ENCODE data around the gene JMJD7. TPM values are rescaled to one million over a fixed set of nuclear protein-coding genes. Genes with fewer than 3 reads are reported as not detected.

The JMJD7 gene
- total and polyA plus RNA-seq, 9 of the 15 experiments (the other 6 are each of a cell fraction or from before 2014, with no cell fraction given) = 1.2 to 13.9 (median 6.1) TPM

DNA sequence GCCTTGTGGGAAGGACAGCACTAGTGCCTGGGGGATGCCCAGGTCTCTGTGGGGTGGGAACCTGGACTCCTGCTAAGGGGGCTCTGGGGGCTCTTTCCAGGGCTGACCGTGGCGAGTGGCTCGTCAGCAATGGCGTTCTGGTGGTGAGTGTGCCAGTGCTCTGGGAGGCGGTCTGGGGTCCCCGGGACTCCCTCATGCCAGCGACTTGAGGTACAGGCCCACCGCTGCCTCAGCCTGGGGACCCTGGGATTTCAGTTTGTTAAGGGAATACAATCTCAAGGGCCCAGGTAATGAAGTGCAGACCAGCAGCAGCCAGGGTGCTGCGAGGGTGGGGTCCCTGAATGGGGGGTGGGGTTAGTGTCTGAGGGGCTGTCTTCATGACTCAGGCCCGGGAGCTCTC is 13.2 kb downstream of the JMJD7 start:
- FAIRE-seq (no peak), ATAC-seq (no peak), DNase-seq (ENCODE audit: extremely low read depth in 1 of 4, low spot score in 3 of 4) (no peak)
- Histone ChIP-seq H3K27ac (ENCODE audit: extremely low read depth, low read depth, low read length) (no peak overlapping the region), H3K36me3 (ENCODE audit: control insufficient read depth, insufficient read depth, low read length) (no peaks in the 10 kb centered on the region; the same call in 2 of the 3 replicates), H4K20me1 (replicated peaks; ENCODE audit: control insufficient read depth, insufficient read depth, low read length) (no peaks in the 10 kb centered on the region), H3K4me1 (replicated peaks in 1 of 2; ENCODE audit: control insufficient read depth in 2 of 2, insufficient read depth in 2 of 2, low read length in 2 of 2) (peaks cover 0 to 21% of the 10 kb centered on the region in 2 experiments; a peak in 2 of 5 replicates), H3K79me2 (ENCODE audit: control insufficient read depth, insufficient read depth, low read length) (no peaks in the 10 kb centered on the region), H3K9me1 (ENCODE audit: control insufficient read depth, insufficient read depth, low read length) (no peaks in the 10 kb centered on the region), H3K9me3 (replicated peaks; ENCODE audit: control insufficient read depth, insufficient read depth, low read depth, low read length) (no peaks in the 10 kb centered on the region), H3K4me3 (no peak overlapping the region), H3K27me3 (ENCODE audit: control insufficient read depth in 2 of 2, insufficient read depth in 2 of 2, low read length in 2 of 2) (no peaks in the 10 kb centered on the region), H2AFZ (ENCODE audit: low read depth, low read length) (no peak overlapping the region), H3K9ac (ENCODE audit: insufficient read depth in 1 of 2, low read depth in 2 of 2, low read length in 2 of 2) (no peak overlapping the region), H3K4me2 (ENCODE audit: insufficient read depth, low read length) (no peak overlapping the region)
- ChIA-PET POLR2A (interaction anchor here (1.0 to 1.8 kb wide), 2 partner anchors 11 to 13 kb away, joined by 3 to 4 read pairs; partner anchors contain the start of gene JMJD7), CTCF (ENCODE audit: low intra/inter-chr PET ratio) (no interaction called here)
- intact Hi-C loops (cut with micrococcal nuclease) (no loop called here), in situ Hi-C loops (cut with MboI) (no loop called here)
- 80% methylated on average over 8 of the region's 10 CpGs for WGBS (ENCODE audit: insufficient coverage, low coverage, missing lambda C conversion rate)
- TF ChIP-seq BRCA1 (IDR thresholded peaks at IDR 0.05) = no peak
- no peak for TF ChIP-seq BRCA1 (CRISPR knock-in tag; IDR thresholded peaks at IDR 0.05)
- TF ChIP-seq, protein P1, sequence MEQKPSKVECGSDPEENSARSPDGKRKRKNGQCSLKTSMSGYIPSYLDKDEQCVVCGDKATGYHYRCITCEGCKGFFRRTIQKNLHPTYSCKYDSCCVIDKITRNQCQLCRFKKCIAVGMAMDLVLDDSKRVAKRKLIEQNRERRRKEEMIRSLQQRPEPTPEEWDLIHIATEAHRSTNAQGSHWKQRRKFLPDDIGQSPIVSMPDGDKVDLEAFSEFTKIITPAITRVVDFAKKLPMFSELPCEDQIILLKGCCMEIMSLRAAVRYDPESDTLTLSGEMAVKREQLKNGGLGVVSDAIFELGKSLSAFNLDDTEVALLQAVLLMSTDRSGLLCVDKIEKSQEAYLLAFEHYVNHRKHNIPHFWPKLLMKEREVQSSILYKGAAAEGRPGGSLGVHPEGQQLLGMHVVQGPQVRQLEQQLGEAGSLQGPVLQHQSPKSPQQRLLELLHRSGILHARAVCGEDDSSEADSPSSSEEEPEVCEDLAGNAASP (IDR thresholded peaks at IDR 0.05) = no peak
- TF ChIP-seq ZNF184 (CRISPR knock-in tag; IDR thresholded peaks at IDR 0.05) = no peak
- TF ChIP-seq, protein P2, sequence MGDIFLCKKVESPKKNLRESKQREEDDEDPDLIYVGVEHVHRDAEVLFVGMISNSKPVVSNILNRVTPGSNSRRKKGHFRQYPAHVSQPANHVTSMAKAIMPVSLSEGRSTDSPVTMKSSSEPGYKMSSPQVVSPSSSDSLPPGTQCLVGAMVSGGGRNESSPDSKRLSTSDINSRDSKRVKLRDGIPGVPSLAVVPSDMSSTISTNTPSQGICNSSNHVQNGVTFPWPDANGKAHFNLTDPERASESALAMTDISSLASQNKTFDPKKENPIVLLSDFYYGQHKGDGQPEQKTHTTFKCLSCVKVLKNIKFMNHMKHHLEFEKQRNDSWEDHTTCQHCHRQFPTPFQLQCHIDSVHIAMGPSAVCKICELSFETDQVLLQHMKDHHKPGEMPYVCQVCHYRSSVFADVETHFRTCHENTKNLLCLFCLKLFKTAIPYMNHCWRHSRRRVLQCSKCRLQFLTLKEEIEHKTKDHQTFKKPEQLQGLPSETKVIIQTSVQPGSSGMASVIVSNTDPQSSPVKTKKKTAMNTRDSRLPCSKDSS (IDR thresholded peaks at IDR 0.05; ENCODE audit: low read depth, partially characterized antibody) = no peak
- no peak for TF ChIP-seq SRSF1 (IDR thresholded peaks at IDR 0.05; ENCODE audit: low read depth, low read length)
- TF ChIP-seq ZNF354B (CRISPR knock-in tag; IDR thresholded peaks at IDR 0.05) = no peak
- TF ChIP-seq NR2F6 (CRISPR knock-in tag; IDR thresholded peaks at IDR 0.05) = no peak
- TF ChIP-seq NFATC3 (IDR thresholded peaks at IDR 0.05) = no peak
- no peak for TF ChIP-seq ZNF23 (CRISPR knock-in tag; IDR thresholded peaks at IDR 0.05)
- no peak for TF ChIP-seq SREBF1 (IDR thresholded peaks at IDR 0.05; ENCODE audit: borderline replicate concordance, low read depth, low read length)
- BruUV-seq (replicated peaks) = no TSS peak
